Peyer's patch (tissue), 4 donors: Measurements from ENCODE around the gene RINL.

Experiments used
- CTCF ChIP-seq, 6 experiments: fragments of 450-650 bp in 4 of 6; fragments of 200-600 bp in 2 of 6; sonication (generic) in 1 of 6; IDR thresholded peaks; one replicate each; pipeline ENCODE4 v1.5.1; 2017 to 2019; ENCODE audit warnings: antibody characterized with exemption in 6 of 6, mild to moderate bottlenecking in 3 of 6, moderate library complexity in 1 of 6
- POLR2A ChIP-seq, 2 donors: fragments of 450-650 bp; IDR thresholded peaks; one replicate each; pipeline ENCODE4 v1.5.1; 2017; ENCODE audit warnings: antibody characterized with exemption in 2 of 2, mild to moderate bottlenecking in 2 of 2, moderate library complexity in 2 of 2

- no peak for TF ChIP-seq CTCF (IDR thresholded peaks at IDR 0.05)
- TF ChIP-seq POLR2A (IDR thresholded peaks at IDR 0.05): no peak
Observed at GRCh38 chr19:38836983-38837626, 41.0 kb downstream of the RINL start.
